Hepatocyte (in vitro differentiated cells): Measurements from ENCODE around the gene STPG2.

Experiments
- EZH2 ChIP-seq: fragments of 200-600 bp; sonication (generic); IDR thresholded peaks from 2 replicates; pipeline ENCODE4 v1.6.1; 2016; ENCODE audit warnings: antibody characterized with exemption, mild to moderate bottlenecking, borderline replicate concordance
- EZH2phosphoT487 ChIP-seq: fragments of 200-600 bp; sonication (generic); IDR thresholded peaks from one replicate; pipeline ENCODE4 v1.6.1; 2018; ENCODE audit warnings: antibody characterized with exemption, mild to moderate bottlenecking, low read depth, moderate library complexity; ENCODE audit not compliant: unreplicated experiment, severe bottlenecking
- TF ChIP-seq, protein P1 (sequence below): fragments of 200-600 bp; sonication (generic); IDR thresholded peaks from 2 replicates; pipeline ENCODE4 v1.5.1; 2016; ENCODE audit warnings: antibody characterized with exemption, mild to moderate bottlenecking; ENCODE audit not compliant: poor library complexity

DNA sequence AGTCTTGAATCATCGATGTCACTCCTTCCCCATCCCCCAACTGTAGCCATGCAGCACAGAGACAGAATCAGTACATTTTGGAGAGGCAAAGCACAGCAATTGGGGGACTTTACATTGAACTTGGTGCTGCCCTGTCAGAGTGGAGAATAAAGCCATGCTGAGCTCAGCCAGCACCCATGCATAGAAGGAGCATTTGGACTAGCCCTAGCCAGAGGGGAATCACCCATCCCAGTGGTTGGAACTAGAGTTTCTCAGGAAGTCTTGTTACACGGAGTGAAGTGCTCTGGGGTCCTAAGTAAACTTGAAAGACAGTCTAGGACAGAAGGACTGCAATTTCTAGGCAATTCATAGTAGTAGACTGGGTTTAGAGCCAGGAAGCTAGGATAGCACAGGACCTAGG, 49.6 kb downstream of the STPG2 start:
- TF ChIP-seq, protein P1, sequence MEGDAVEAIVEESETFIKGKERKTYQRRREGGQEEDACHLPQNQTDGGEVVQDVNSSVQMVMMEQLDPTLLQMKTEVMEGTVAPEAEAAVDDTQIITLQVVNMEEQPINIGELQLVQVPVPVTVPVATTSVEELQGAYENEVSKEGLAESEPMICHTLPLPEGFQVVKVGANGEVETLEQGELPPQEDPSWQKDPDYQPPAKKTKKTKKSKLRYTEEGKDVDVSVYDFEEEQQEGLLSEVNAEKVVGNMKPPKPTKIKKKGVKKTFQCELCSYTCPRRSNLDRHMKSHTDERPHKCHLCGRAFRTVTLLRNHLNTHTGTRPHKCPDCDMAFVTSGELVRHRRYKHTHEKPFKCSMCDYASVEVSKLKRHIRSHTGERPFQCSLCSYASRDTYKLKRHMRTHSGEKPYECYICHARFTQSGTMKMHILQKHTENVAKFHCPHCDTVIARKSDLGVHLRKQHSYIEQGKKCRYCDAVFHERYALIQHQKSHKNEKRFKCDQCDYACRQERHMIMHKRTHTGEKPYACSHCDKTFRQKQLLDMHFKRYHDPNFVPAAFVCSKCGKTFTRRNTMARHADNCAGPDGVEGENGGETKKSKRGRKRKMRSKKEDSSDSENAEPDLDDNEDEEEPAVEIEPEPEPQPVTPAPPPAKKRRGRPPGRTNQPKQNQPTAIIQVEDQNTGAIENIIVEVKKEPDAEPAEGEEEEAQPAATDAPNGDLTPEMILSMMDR, result no peak
- TF ChIP-seq EZH2 (no peak), EZH2phosphoT487 (no peak)
